Activated effector memory CD4-positive, alpha-beta T cell treated with anti-CD3 and anti-CD28 coated beads, Interleukin-2, amount 50 U/mL, for 16 hours (primary cell): ENCODE data around the gene RHOB.
A peak's percentile ranks its signal among the peaks of the same experiment; 100 is the strongest.
"Not testable (repeated sequence)": the region's sequence is repeated elsewhere in the genome, so short reads cannot be mapped to it uniquely, and the experiment has no call there.

Experiments
- DNase-seq: peaks from one replicate; pipeline ENCODE4 v3.0.0-alpha.2; 2020

RHOB gene

GRCh38 chr2:20479835-20480234 is 33.0 kb downstream of the RHOB start:
- DNase-seq, result peak; percentile 30

GRCh38 chr2:20480913-20481312 is 34.0 kb downstream of the RHOB start:
- no peak for DNase-seq

- no peak for DNase-seq
Measured at GRCh38 chr2:20481798-20482405, 35.0 kb downstream of the RHOB start.

GRCh38 chr2:20482725-20483124 is 35.9 kb downstream of the RHOB start:
- no peak for DNase-seq

- DNase-seq, result no peak
Measured at GRCh38 chr2:20483194-20483895, 36.5 kb downstream of the RHOB start.

GRCh38 chr2:20484034-20484617 is 37.3 kb downstream of the RHOB start:
- peak; percentile 34 for DNase-seq

- DNase-seq, result peak; percentile 27
Measured at GRCh38 chr2:20484810-20485611, 38.1 kb downstream of the RHOB start.

- peak; percentile 43 for DNase-seq
Measured at GRCh38 chr2:20485612-20486388, 38.9 kb downstream of the RHOB start.

GRCh38 chr2:20486571-20486970 is 39.7 kb downstream of the RHOB start:
- peak; percentile 43 for DNase-seq

- DNase-seq, result peak; percentile 31
Measured at GRCh38 chr2:20487030-20487391, 40.1 kb downstream of the RHOB start.

- DNase-seq, result peak; percentile 48
Measured at GRCh38 chr2:20487392-20488174, 40.7 kb downstream of the RHOB start.

GRCh38 chr2:20488201-20488641 is 41.3 kb downstream of the RHOB start:
- peak; percentile 16 for DNase-seq

GRCh38 chr2:20488782-20489181 is 41.9 kb downstream of the RHOB start:
- DNase-seq, result peak; percentile 43

GRCh38 chr2:20490300-20491181 is 43.7 kb downstream of the RHOB start:
- no peak for DNase-seq

GRCh38 chr2:20491739-20492531 is 45.1 kb downstream of the RHOB start:
- DNase-seq, result no peak

GRCh38 chr2:20493095-20493494 is 46.2 kb downstream of the RHOB start:
- DNase-seq, result not testable (repeated sequence)

GRCh38 chr2:20494241-20494640 is 47.4 kb downstream of the RHOB start:
- no peak for DNase-seq

- DNase-seq, result no peak
Measured at GRCh38 chr2:20496076-20496872, 49.4 kb downstream of the RHOB start.

GRCh38 chr2:20496942-20497341 is 50.1 kb downstream of the RHOB start:
- no peak for DNase-seq
